ENCODE measurements around the gene PDZD2.

Gene PDZD2

GRCh38 chr5:31656806-31657205 lies 17.9 kb downstream of the PDZD2 start:
- no peaks in the 10 kb centered on the region for H4K20me1 ChIP-seq (ENCODE audit: insufficient read depth, low read length)
- H3K27ac ChIP-seq (ENCODE audit: low read length): no peak overlapping the region
- DNase-seq: no peak
- no peaks in the 10 kb centered on the region for H3K4me1 ChIP-seq (ENCODE audit: low read length)
- H3K79me2 ChIP-seq (ENCODE audit: low read length): no peaks in the 10 kb centered on the region
- H3K4me3 ChIP-seq (ENCODE audit: low read length): no peak overlapping the region
- no peak overlapping the region for H3K9ac ChIP-seq (ENCODE audit: low read length)
- no peak for TF ChIP-seq EZH2phosphoT487 (IDR thresholded peaks at IDR 0.05; ENCODE audit: low read length)
- no peaks in the 10 kb centered on the region for H3K36me3 ChIP-seq (replicated peaks; ENCODE audit: insufficient read depth, low read length)
- H3K9me2 ChIP-seq (replicated peaks; ENCODE audit: insufficient read depth, low read length): no peaks in the 10 kb centered on the region
- H3K4me2 ChIP-seq (ENCODE audit: low read depth, low read length): no peak overlapping the region
- H3F3A ChIP-seq (ENCODE audit: insufficient read depth, low read length): no peaks in the 10 kb centered on the region
- no peaks in the 10 kb centered on the region for H3K27me3 ChIP-seq (replicated peaks; ENCODE audit: insufficient read depth, low read length)
- H3K9me3 ChIP-seq (replicated peaks; ENCODE audit: insufficient read depth, low read length): no peaks in the 10 kb centered on the region
- H2AFZ ChIP-seq (ENCODE audit: low read length): no peak overlapping the region

GRCh38 chr5:31657315-31657979 lies 18.5 kb downstream of the PDZD2 start:
- no peaks in the 10 kb centered on the region for H3K9me2 ChIP-seq (replicated peaks; ENCODE audit: insufficient read depth, low read length)
- no peaks in the 10 kb centered on the region for H3K9me3 ChIP-seq (replicated peaks; ENCODE audit: insufficient read depth, low read length)
- no peak overlapping the region for H3K27ac ChIP-seq (ENCODE audit: low read length)
- H2AFZ ChIP-seq (ENCODE audit: low read length): no peak overlapping the region
- H3K4me2 ChIP-seq (ENCODE audit: low read depth, low read length): no peak overlapping the region
- H3K4me3 ChIP-seq (ENCODE audit: low read length): no peak overlapping the region
- no peak for DNase-seq
- H3K9ac ChIP-seq (ENCODE audit: low read length): no peak overlapping the region
- TF ChIP-seq EZH2phosphoT487 (IDR thresholded peaks at IDR 0.05; ENCODE audit: low read length) (no peak), EZH2 (optimal IDR thresholded peaks at IDR 0.05; ENCODE audit: low read depth, low read length) (no peak)
- TF ChIP-seq, protein P1, sequence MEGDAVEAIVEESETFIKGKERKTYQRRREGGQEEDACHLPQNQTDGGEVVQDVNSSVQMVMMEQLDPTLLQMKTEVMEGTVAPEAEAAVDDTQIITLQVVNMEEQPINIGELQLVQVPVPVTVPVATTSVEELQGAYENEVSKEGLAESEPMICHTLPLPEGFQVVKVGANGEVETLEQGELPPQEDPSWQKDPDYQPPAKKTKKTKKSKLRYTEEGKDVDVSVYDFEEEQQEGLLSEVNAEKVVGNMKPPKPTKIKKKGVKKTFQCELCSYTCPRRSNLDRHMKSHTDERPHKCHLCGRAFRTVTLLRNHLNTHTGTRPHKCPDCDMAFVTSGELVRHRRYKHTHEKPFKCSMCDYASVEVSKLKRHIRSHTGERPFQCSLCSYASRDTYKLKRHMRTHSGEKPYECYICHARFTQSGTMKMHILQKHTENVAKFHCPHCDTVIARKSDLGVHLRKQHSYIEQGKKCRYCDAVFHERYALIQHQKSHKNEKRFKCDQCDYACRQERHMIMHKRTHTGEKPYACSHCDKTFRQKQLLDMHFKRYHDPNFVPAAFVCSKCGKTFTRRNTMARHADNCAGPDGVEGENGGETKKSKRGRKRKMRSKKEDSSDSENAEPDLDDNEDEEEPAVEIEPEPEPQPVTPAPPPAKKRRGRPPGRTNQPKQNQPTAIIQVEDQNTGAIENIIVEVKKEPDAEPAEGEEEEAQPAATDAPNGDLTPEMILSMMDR (IDR thresholded peaks at IDR 0.05; ENCODE audit: low read length): no peak
- no peaks in the 10 kb centered on the region for H3K79me2 ChIP-seq (ENCODE audit: low read length)
- no peaks in the 10 kb centered on the region for H3K36me3 ChIP-seq (replicated peaks; ENCODE audit: insufficient read depth, low read length)
- no peaks in the 10 kb centered on the region for H4K20me1 ChIP-seq (ENCODE audit: insufficient read depth, low read length)
- no peaks in the 10 kb centered on the region for H3K4me1 ChIP-seq (ENCODE audit: low read length)
- no peaks in the 10 kb centered on the region for H3F3A ChIP-seq (ENCODE audit: insufficient read depth, low read length)
- no peaks in the 10 kb centered on the region for H3K27me3 ChIP-seq (replicated peaks; ENCODE audit: insufficient read depth, low read length)

GRCh38 chr5:31661257-31661656 lies 22.3 kb downstream of the PDZD2 start:
- Histone ChIP-seq H3K4me1 (ENCODE audit: low read length) (no peaks in the 10 kb centered on the region), H3K9me3 (replicated peaks; ENCODE audit: insufficient read depth, low read length) (no peaks in the 10 kb centered on the region), H3K4me3 (ENCODE audit: low read length) (no peak overlapping the region), H3K9ac (ENCODE audit: low read length) (no peak overlapping the region), H3K27me3 (replicated peaks; ENCODE audit: insufficient read depth, low read length) (no peaks in the 10 kb centered on the region), H3K4me2 (ENCODE audit: low read depth, low read length) (no peak overlapping the region), H3K27ac (ENCODE audit: low read length) (no peak overlapping the region), H2AFZ (ENCODE audit: low read length) (no peak overlapping the region), H3K9me2 (replicated peaks; ENCODE audit: insufficient read depth, low read length) (no peaks in the 10 kb centered on the region), H3F3A (ENCODE audit: insufficient read depth, low read length) (no peaks in the 10 kb centered on the region), H3K79me2 (ENCODE audit: low read length) (no peaks in the 10 kb centered on the region), H4K20me1 (ENCODE audit: insufficient read depth, low read length) (no peaks in the 10 kb centered on the region), H3K36me3 (replicated peaks; ENCODE audit: insufficient read depth, low read length) (no peaks in the 10 kb centered on the region)
- TF ChIP-seq, protein P1 (IDR thresholded peaks at IDR 0.05; ENCODE audit: low read length): no peak
- TF ChIP-seq EZH2 (optimal IDR thresholded peaks at IDR 0.05; ENCODE audit: low read depth, low read length): no peak
- no peak for DNase-seq

DNA sequence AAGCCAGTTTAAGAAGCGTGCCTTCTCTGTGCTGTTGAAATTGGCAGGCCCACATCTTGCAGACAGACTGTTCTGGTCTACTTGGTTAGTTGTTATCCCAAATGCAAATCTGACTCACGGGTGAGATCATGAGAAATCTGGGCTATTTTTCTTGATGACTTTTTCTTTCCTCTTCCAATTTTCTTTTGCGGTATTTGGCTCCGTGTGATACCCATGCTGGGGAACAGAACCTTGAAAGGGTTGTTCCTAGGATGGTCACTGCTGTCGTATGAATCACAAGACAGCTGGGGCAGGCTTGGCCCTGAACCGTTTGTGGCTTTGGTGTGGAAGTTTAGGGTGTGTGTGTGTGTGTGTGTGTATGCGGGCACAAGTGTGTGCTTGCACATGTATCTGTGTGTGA lies 24.6 kb downstream of the PDZD2 start:
- no peak overlapping the region for H2AFZ ChIP-seq (ENCODE audit: low read length)
- H3K4me2 ChIP-seq (ENCODE audit: low read depth, low read length): no peak overlapping the region
- H3K9ac ChIP-seq (ENCODE audit: low read length): no peak overlapping the region
- DNase-seq: no peak
- no peak overlapping the region for H3K4me3 ChIP-seq (ENCODE audit: low read length)
- no peaks in the 10 kb centered on the region for H3K36me3 ChIP-seq (replicated peaks; ENCODE audit: insufficient read depth, low read length)
- H3F3A ChIP-seq (ENCODE audit: insufficient read depth, low read length): no peaks in the 10 kb centered on the region
- H3K4me1 ChIP-seq (ENCODE audit: low read length): no peaks in the 10 kb centered on the region
- no peaks in the 10 kb centered on the region for H4K20me1 ChIP-seq (ENCODE audit: insufficient read depth, low read length)
- no peaks in the 10 kb centered on the region for H3K79me2 ChIP-seq (ENCODE audit: low read length)
- H3K27me3 ChIP-seq (replicated peaks; ENCODE audit: insufficient read depth, low read length): no peaks in the 10 kb centered on the region
- H3K27ac ChIP-seq (ENCODE audit: low read length): no peak overlapping the region
- TF ChIP-seq, protein P1 (IDR thresholded peaks at IDR 0.05; ENCODE audit: low read length): no peak
- TF ChIP-seq EZH2phosphoT487 (IDR thresholded peaks at IDR 0.05; ENCODE audit: low read length) (no peak), EZH2 (optimal IDR thresholded peaks at IDR 0.05; ENCODE audit: low read depth, low read length) (no peak)
- H3K9me2 ChIP-seq (replicated peaks; ENCODE audit: insufficient read depth, low read length): no peaks in the 10 kb centered on the region
- no peaks in the 10 kb centered on the region for H3K9me3 ChIP-seq (replicated peaks; ENCODE audit: insufficient read depth, low read length)

All from MM.1S (cell line).